NCI-H187 (cell line): ENCODE measurements around the gene ZSWIM3.
"Not testable (repeated sequence)": the region's sequence is repeated elsewhere in the genome, so short reads cannot be mapped to it uniquely, and the experiment has no call there.

Experiments used
- DNase-seq, 2 experiments: peaks; one replicate each; lab custom pipeline; 2025; lab: John Stamatoyannopoulos, UW

ZSWIM3 gene

DNA sequence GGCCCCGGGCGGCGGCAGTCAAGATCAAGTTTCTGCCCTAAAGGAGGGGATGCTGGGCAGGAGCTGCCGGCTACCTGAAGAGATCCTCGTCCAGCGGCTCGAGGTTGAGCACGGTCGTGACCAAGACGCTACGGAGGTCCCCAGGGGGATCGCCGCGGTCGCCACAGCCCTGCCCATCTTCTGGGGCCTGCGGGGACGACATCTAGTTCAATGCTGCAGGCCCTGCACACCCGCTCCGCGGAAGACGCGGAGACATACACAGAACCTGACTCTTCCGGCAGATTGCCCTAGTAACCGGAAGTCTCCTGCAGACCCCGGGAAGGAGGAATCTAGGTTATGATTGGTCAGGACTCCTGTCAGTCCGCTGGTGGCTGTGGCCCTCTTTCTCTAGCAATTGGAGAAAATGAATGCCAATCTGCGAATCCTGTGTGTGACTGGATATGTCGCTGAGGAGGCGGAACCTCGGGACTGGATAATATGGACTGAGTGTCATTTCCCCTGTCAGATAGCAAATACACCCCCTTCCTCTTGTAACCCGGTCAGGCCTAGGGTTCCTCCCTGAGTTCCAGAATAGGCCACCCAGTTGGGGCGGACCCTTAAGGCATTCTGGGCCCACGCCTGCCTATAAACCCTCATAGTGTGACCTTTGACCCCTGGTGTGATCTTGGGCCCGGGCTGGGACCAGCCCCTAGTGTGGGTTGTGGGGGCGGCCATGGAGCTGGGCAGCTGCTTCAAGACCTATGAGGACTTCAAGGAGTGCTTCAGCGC lies at the start of gene ZSWIM3, which contains the start of gene ACOT8:
Gene ZSWIM3, plus strand, starts transcription at position 501 of the 768 bp plus-strand sequence. Its CDS starts 212 bp downstream, at position 713.
Gene ACOT8, minus strand, starts transcription at position 279 of the 768 bp plus-strand sequence. Its CDS starts 77 bp downstream, at position 202.
- peak; percentile 88 to 97 for DNase-seq

DNA sequence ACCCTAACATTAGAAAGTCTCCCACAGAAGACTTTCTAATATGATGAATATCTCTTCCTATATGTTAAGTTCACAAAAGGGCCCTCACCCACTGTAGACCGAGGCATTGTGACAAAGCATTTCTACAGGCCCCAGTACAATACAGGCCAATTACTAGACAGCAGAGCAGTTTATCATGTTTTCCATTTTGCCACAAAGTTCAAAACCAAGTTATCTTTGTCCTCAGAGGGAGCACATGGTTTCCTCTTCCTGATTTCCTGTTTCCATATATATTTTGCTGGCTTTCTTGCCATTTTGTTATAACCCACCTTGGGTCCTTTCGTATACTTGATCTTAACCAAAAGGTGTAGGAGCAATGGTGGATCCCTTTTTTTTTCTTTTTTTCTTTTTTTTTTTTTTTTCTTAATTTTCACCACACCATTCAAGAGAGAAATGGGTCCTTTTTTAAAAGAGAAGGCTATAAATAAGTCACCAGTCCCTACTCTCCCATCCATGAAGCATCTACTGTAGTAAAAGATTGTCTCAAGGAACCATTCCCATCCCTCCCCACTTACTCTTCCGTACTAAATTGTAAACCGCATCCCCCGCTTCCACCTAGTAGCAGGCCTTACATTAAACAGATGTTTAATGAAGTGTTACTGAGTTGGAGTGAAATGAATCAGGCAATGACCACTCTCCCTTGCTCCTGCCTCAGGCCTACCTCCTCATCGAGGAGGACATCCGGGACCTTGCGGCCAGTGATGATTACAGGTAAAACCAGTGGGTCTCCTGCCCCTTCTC lies 47.0 kb upstream of the ZSWIM3 start:
- no peak for DNase-seq

DNA sequence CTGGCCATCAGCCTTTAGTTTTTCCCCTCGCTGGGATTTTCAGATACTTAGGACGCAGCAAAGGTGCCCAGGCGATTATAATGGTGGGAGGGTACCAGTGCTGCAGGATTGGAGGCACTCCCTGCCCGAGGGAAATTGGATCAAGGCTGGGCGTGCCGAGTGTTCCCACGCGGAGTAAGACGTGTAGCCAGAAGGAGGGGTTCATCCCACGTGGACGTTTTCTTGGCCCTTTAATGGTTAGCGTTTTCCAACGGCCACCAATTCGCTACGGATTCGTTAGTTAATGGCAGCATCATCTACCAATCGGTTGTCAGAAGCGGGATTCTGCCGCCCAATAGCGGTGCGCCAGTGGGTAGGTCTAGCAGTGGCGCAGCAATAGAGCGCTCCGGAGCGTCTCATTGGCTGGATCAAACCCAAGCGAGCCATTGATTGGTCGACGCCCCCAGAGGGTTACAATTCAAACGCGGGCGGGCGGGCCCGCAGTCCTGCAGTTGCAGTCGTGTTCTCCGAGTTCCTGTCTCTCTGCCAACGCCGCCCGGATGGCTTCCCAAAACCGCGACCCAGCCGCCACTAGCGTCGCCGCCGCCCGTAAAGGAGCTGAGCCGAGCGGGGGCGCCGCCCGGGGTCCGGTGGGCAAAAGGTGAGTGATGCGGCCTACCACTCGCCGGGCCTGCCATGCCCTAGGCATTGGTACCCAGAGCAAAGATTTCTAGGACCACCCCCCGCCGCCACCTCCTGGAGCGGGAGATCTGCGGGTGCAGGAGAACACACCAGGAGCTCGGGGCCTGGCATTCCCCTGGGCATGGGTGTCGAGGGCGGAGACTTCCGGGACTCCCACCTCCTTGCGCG lies 45.0 kb upstream of the ZSWIM3 start, which contains the start of gene UBE2C:
Gene UBE2C, plus strand, starts transcription at position 488 of the 849 bp plus-strand sequence. Its CDS starts 52 bp downstream, at position 540.
- peak; percentile 90 to 97 for DNase-seq

DNA sequence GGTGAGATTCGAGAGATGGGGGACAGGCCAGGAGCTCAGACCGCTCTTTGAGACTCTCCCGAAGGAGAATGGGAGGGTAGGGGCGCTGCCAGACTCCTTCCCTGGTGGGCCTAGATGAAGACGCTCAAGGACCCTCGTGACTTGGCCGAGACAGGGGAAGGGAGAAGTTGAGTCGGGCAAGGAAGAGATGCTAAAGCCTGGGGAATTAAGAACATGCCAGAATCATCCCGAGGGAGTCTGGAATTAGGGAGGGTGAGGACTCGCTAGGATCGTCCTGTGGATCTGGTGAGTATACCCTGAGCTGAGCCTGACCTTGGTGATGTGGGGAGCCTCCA lies 44.4 kb upstream of the ZSWIM3 start:
- no peak for DNase-seq

DNA sequence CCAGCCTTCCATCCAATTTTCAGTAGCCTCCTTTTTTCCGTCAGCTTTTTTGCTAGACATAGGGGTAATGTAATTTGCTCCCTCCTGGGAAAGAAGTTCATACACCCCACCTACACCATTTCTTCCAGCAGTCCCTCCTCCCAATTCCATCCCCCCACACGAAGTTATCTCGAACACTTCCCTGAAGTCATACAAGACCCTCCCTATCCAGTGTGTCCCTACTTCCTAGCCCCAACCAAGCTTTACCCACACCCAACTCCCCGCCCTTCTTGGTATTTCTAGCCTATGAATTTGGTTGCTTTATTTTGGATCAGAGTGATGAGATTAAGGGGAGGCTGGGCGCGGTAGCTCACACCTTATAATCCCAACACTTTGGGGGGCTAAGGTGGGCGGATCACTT lies 43.9 kb upstream of the ZSWIM3 start:
- no peak for DNase-seq

DNA sequence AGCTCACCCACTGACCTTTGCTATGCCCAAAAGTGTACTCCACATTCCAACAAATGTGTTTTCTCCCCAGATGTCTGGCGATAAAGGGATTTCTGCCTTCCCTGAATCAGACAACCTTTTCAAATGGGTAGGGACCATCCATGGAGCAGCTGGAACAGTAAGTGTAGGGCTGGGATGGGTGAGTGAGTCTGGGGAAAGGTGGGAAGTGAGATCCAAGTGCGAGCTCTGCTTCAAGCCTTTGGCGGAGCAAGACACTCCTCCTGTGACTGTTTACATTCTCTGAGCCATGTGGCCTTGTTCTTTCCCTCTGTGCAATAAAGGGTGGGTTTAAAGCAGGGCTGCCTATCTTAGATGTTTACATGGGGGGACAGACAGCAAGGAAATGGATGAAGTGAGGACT lies 43.1 kb upstream of the ZSWIM3 start:
- DNase-seq = no peak

DNA sequence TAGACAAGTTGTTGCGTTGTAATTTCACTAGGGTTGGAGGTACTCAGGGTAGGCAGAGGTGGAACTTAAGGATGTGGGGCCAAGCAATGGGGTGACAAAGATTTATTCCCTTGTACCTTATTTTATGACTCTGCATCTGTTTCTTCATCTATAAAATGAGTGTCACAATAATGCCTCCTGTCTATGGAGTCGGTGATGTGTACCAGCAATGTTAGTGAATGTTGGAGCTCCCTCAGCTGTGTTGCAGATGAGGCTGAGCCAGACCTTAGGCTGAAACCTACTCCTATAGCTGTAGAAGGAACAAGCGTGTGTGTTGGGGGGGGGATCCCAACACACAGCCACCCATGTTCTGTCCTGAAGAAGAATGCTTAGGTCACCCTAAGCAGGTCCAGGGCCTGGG lies 40.5 kb upstream of the ZSWIM3 start:
- no peak for DNase-seq

DNA sequence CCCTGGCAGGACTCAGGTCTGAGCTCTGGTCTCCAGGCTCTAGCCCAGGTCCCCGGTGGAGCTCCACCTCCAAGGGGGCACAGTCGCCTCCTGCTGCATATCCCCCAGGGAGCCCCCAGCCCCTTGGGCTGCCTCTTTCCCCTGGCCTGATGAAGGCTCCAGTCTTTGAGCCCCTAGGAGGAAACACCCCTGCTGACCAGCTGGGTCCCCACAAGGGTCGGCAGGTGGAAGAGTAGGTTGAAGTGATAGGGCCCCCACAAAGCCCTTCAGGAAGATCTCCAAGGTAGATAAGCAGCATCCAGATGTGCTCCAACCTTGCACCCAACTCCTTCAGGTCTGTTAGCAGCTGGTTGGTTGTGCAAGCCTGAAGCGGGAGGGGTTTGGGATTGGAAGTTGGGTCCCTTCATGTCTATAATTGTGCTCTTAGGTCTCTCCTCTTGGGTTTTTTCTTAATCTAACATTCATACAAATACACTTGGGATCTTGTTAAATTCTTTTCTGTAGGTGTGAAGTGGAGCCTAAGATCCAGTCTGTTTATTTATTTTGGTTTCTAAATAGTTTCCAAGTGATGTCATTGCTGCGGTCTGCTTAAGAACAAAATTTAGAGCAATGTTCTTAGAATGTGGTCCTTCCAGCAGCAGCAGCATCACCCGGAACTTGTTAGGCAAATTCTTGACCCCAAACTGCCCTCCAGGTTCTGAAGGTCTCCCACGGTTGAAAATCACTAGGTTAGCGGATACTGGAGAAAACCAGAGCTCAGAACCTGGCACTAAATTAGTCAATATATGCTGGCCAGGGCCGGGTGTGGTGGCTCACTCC lies 39.8 kb upstream of the ZSWIM3 start:
- DNase-seq = no peak

DNA sequence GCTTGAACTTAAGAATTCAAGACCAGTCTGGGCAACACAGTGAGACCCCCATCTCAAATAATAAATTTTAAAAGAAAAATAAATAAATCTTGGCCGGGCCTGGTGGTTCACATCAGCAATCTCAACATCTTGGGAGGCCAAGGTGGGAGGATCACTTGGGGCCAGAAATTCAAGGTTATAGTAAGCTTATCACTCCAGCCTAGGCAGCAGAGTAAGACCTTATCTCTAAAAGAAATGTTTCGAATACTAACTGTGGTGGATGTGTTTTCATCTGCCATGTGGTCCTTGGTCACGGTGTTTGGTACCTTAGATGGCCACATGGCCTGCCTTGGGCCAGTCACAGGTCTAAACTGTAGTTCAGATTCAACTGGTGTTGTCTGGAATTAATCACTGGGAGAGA lies 39.2 kb upstream of the ZSWIM3 start:
- DNase-seq = no peak

DNA sequence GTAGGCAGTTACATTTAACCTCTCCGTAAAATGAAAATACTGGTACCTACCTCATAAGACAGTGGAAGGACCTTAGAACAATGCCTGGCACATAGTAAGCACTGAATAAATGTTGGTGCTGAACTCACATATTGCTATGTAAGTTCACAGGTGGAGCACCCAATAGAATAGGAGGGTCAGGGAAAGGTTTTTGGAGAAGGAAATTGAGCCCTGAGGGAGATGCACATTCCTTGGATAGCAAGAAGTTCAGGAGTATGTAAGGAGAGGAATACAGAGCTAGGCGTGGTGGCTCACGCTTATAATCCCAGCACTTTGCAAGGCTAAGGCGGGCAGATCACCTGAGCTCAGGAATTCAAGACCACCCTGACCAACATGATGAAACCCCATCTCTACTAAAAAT lies 37.9 kb upstream of the ZSWIM3 start:
- DNase-seq = no peak

DNA sequence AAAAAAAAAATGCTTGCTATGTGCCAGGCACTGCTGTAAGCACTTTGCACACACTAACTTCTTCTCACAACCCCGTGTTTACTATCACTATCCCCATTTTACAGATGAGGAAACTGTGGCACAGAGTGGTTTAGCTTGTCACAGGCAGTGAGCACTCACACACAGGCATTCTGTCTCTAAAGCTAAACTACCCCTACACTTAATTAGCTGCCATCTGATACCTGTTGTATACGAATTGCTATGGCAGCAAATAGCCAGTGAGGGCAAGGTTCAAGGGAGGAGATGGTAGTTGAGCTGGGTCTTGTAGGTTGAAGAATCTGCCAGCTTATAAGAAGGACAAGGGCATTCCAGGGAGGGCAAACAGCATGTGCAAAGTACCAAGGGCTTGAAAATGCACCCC lies 35.5 kb upstream of the ZSWIM3 start:
- no peak for DNase-seq

DNA sequence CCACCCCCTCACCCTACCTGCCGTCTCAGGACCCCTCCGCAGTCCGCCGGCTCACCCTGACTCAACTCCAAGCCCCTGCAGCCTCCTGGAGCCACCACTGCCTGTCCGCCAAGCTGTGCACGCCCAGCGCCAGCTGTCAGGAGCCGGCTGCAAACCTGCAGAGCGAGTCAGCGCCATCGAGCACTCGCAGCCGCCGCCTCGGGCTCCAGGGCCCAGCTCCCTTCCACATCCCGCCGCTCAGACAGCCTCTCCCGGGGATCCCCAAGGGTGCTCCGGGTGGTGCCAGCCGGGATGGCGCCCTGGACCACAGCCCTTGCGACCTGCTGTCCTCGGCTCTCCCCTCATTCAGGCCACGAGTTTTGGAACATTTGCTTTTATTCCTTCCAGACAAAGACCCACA lies 34.6 kb upstream of the ZSWIM3 start:
- no peak for DNase-seq

DNA sequence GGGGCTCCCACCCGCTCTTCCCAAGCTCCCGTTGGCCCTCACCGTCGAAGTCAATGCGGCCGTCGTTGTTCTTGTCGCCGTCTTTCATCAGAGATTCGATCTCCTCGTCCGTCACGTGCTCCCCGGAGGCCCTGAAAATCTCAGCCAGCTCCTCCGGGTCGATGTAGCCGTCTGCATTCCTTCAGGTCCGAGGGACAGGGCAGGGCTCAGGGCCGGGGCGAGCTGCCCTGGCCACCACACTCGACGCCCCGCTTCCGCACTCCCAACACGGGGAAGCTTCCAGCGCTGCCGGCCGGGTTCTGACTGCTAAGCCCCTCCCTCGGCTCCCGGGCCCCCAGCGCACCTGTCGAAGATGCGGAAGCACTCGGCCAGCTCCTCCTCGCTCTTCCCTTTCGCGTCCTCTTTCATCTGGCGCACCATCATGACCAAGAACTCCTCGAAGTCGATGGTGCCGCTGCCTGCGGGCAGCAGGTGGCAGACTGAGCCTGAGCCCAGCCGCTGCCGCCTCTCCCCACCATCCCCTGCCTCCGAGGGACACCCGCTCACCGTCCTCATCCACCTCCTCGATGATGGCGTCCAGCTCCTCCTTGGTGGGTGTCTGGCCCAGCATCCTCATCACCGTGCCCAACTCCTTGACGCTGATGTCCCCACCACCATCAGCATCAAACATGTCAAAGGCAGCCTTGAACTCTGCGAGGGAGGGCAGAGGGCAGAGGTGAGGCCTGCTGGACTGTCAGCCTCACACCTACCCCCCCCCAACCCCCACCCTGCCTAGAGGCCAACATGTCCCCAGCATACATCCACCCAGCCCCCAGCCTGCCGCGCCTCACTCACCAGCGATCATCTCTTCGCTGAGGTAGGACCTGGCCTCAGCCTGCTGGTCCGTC lies 33.2 kb upstream of the ZSWIM3 start:
- DNase-seq = no peak

DNA sequence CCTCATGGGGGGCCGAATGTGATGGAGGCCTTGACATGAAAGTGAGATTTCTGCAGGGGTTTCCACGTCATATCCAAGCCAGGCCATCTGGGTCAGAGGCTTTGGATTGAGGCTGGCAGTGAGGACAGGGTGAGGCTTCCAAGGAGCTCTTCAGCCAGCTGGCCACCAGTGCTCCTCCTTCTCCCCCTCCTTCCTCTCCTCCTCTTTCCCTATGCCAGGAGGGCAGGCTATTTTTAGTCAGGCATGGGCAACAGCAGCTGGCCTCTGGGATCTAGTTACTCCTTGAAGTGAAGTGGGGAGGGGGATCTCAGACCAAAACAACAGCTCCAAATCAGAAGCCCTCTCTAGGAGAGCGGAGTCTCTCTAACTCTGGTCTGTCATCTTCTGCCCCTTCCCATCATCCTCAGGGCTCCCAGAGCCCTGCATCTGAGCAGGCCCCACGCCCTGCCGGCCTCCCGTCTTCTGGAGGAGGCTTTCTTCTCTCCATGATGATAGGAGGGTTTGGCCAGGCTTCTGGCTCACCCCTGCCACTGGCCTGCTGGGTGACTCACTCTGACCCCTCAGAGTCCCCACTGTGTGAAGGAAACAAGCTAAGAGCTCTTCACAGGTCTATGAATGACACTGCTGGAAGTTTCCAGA lies 30.9 kb upstream of the ZSWIM3 start:
- no peak for DNase-seq

DNA sequence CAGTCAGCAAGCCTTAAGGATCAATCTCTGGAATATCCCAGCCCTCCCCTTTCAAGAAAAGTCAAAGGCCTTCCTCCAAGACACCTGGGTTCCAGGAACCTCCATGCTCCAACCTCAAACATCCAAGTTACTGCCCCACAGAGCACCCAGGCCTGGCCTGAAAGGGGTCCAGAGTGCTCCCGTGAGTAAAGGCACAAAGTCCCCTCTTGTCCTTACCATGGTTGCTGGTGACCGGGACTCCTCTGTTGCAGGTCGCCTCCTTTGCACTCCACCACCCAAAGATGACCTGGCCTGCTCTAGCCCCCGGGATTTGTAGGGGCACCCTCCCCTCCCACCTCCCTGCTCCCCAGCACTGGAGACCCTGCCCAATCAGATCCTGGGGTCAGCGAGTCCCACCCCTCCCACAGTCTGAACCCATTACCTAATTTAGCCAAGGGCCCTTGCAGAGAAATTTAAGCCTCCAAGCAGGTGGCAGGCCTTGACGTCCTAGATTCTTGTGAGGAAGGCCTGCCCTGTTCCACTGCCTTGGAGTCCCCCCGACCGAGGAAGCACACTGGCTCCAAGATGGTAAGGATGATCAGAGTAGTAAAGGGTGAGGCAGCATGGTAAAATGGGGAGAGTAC lies 30.3 kb upstream of the ZSWIM3 start, which contains the start of gene TNNC2:
Gene TNNC2, minus strand, starts transcription at position 283 of the 623 bp plus-strand sequence. Its CDS starts 64 bp downstream, at position 219.
- DNase-seq = no peak

DNA sequence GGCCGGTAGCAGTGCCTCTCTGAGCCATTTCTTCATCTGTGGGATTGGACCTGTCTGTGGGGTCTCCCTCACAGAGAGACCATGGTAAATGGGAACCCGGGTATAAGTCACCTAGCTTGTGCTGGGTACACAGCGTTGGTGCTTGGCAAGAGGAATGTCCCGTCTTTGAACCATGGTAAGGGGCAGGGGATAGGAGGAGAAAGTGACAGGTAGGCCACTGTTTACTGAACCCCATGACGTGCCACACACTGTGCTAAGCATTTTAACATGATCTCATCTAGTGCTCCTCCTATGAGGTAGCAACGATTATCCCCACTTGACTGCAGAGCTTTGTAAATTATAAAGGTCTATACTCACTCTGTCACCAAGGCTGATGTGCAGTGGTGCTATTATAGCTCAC lies 29.7 kb upstream of the ZSWIM3 start:
- no peak for DNase-seq

DNA sequence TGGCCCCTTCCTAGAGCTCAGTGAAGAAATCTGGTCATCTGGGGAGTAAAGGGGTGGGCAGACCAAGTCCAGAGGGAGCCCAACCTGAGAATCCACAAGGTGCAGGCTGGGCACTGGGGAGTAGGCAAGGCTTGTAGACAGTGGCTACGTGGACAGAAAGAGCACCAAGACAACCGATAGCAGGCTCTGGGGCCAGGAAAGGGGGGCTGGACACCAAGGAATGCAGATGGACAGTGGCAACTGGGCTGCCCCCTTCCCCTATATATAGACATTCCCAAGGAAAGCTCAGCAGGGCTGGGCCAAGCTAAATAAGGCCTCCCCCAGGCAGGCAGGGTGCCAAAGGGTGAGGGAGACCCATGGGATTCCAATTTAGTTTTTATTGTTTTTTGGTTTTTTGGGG lies 28.8 kb upstream of the ZSWIM3 start:
- no peak for DNase-seq

DNA sequence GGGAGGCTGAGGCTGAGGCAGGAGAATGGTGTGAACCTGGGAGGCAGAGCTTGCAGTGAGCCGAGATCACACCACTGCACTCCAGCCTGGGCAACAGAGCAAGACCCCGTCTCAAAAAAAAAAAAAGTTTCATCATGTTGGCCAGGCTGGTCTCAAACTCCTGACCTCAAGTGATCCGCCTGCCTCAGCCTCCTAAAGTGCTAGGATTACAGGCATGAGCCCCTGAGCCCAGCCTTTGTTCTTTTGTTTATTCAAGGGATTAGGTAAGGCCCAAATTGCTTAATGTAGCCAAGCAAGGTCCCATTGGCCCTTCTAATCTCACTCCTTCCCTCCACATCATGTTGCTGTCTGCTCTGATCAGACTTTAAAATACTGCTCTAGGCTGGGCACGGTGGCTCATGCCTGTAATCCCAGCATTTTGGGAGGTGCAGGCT lies 27.7 kb upstream of the ZSWIM3 start:
- DNase-seq = not testable (repeated sequence)

DNA sequence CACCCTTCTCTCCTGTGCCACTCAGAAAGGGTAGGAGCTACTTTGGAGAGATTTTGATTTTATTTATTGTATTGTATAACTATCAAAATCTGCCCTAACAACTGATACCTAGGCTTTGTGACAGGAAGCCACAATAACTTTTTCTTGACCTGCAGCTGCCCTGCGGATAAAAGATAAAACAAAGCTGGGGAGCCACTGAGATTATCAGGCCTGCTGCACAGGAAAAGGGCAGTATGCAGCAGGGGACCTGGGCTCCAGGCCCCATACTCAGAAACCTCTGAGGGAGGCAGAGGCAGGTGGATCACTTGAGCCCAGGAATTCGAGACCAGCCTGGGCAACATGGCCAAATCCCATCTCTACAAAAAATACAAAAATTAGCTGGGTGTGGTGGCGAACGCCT lies 24.8 kb upstream of the ZSWIM3 start:
- DNase-seq = no peak
